Epithelial cell of proximal tubule (primary cell): ENCODE measurements around the gene ADAMTS16. TPM values are rescaled to one million over a fixed set of nuclear protein-coding genes. Genes with fewer than 3 reads are reported as not detected.

ENCODE experiments used
- DNase-seq: peaks from one replicate; pipeline ENCODE4 v3.0.0-alpha.2; 2011; ENCODE audit warnings: low read depth
- H3K4me3 ChIP-seq: 2 replicates; pipeline ENCODE4 v1.5.1; 2011; ENCODE audit warnings: low read depth, mild to moderate bottlenecking, low read length
- total RNA-seq: library from RNA; depleted of rRNA; stranded (reverse); fragments of >200 nt; gene quantifications from 2 replicates; pipeline ENCODE4 v1.2.3, GENCODE V29; 2015
- TF ChIP-seq, protein P1 (sequence below): conservative IDR thresholded peaks from 2 replicates; pipeline ENCODE4 v1.5.1; 2012; ENCODE audit warnings: low read depth, mild to moderate bottlenecking, low read length

The ADAMTS16 gene
- total RNA-seq, 1 donor from 2014 or later, result under 0.01 TPM

DNA sequence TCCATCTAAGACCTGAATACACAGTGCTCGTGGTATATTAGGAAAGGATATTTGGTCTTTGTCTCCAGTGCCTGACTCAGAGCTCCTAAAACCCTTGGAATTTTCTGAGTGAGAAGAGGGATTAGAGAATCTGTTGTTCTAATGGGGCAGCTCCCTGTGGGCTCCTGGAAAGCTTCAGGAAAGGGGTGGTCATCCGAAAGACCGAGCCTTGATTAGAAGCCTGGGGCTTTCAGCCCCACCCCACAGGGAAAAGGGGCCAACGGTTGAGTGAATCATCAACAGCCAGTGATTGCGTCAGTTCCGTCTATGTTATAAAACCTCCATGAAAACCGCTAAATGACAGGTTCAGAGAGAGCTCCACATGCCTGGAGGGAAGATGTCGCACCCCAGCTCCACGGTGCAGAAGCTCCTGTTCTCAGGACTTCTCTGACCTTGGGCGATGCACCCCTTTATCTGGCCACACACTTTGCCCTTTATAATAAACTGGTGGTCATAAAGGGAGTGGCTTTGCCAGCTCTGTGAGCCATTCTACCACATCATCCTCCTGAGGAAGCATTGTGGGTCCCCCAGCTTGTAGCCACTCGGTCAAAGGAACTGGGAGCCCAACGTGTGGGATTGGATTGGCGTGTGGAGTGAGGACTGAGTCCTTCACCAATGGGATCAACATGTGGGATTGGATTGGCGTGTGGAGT, 211.3 kb downstream of the ADAMTS16 start:
- TF ChIP-seq, protein P1, sequence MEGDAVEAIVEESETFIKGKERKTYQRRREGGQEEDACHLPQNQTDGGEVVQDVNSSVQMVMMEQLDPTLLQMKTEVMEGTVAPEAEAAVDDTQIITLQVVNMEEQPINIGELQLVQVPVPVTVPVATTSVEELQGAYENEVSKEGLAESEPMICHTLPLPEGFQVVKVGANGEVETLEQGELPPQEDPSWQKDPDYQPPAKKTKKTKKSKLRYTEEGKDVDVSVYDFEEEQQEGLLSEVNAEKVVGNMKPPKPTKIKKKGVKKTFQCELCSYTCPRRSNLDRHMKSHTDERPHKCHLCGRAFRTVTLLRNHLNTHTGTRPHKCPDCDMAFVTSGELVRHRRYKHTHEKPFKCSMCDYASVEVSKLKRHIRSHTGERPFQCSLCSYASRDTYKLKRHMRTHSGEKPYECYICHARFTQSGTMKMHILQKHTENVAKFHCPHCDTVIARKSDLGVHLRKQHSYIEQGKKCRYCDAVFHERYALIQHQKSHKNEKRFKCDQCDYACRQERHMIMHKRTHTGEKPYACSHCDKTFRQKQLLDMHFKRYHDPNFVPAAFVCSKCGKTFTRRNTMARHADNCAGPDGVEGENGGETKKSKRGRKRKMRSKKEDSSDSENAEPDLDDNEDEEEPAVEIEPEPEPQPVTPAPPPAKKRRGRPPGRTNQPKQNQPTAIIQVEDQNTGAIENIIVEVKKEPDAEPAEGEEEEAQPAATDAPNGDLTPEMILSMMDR, result no peak
- no peak overlapping the region for H3K4me3 ChIP-seq
- no peak for DNase-seq

DNA sequence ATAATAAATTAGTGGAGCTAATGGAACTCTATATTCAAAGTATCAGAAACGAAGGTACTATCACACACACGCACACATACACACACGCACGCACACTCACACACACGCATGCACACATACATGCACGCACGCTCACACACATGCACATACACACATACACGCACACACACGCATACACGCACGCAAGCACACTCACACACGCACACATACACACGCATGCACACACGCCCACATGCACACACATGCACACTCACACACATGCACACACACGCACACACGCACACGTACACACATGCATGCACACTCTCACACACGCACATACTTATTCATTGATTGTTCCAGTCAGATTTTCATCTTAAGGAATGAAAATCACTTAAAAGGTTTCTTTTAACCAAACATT, 212.5 kb downstream of the ADAMTS16 start:
- DNase-seq, result no peak
- TF ChIP-seq, protein P1, result no peak
- H3K4me3 ChIP-seq, result no peak overlapping the region

DNA sequence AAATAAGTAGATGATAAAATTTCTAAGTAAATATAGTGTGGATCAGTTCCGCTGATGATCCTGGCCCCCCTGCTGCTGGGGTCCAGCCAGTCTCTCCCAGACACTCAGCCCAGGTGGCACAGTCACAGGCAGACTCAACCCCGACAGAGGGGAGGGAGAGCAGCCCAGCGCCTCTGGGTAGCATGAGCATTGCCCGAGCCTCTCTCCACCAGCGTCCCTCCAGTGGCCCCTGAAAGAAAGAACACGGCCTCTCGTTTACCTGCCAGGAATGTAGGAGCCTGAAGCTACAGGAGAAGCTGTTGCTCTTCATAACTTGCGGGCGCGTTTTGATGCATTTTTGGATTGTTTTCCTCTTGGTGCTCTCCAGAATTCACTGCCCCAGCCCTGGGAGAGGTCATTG, 213.6 kb downstream of the ADAMTS16 start:
- no peak for DNase-seq
- TF ChIP-seq, protein P1, result no peak
- no peak overlapping the region for H3K4me3 ChIP-seq

- H3K4me3 ChIP-seq, result no peak overlapping the region
- DNase-seq, result no peak
- TF ChIP-seq, protein P1, result no peak
Observed at GRCh38 chr5:5356765-5357164, 216.6 kb downstream of the ADAMTS16 start.

GRCh38 chr5:5359618-5360017, 219.5 kb downstream of the ADAMTS16 start:
- TF ChIP-seq, protein P1, result no peak
- no peak for DNase-seq
- no peak overlapping the region for H3K4me3 ChIP-seq

DNA sequence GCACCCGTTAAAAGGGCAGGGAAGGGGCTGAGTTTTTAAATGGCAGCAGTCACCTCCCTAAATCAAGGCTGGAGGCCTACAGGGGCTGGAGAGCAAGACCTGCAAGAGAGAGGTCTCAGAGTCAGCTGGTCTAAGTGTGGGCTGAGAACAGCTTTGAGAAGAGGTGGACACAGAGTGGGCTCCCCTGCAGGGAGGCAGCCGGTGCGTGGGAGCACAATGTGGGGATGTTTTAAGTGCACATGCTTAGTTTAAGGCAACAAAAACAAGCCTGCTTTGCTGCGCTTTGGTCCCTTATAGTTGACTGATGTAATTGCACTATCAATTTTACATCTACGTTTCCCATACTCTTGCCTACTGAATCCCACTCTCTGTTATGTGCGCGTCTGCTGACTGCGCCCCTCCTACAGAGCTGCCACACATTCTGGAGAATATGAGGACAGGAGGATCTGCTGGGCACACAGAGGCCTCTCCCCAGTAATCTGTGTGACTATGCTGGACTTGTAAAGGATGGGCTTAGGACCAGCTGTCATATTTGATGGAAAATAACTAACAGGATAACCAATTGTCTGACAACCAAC, 220.3 kb downstream of the ADAMTS16 start:
- H3K4me3 ChIP-seq, result no peak overlapping the region
- no peak for DNase-seq
- TF ChIP-seq, protein P1, result no peak
